Measurements from ENCODE around the gene MAP4.
"Not testable (repeated sequence)": the region's sequence is repeated elsewhere in the genome, so short reads cannot be mapped to it uniquely, and the experiment has no call there.

The MAP4 gene

DNA sequence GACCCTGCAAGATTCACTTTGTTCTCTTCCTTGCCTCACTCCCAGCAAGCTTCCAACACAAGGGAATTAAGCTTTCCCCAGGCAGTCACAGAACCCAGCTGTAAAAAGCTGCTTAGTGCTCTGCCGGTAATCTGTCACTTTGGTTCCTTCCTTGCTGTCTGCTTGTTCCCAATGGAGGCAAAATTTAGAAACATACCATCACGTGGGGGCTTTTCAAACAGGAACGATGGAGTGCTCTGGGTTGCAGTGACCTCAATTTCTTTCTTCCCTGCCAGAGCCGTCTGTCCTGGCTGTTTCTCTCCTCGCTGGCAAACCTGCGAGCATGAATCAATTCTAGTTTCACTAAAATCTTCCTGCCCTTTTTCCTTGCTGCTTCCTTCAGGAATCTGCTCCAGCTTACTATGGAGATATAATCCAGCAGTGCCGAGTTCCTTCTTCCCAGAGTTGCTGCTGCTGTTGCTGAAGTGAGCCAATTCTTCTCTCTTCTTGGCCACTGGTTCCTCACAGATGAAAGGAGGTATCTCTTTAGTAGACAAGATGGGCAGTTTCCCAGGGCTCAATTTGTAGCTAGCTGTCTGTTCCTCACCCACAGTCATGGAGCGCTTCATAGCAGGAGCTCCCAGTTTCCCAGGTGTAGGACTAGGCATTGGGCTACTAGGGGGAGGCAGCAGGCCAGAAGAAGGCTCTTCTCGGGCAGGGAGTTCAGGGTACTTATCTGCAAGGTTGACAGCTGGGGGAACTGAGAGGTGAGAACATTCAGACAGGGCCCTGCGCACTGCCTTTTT is 125.2 kb downstream of the MAP4 start:
- Histone ChIP-seq H3K27me3 (ENCODE audit: insufficient read depth, low read length) (no peaks in the 10 kb centered on the region), H2BK120ac (ENCODE audit: insufficient read depth, low read length, poor library complexity) (no peak overlapping the region), H3K4me1 (ENCODE audit: control insufficient read depth in 1 of 2, insufficient read depth in 2 of 2, low read length in 2 of 2) (peaks cover 0 to 2% of the 10 kb centered on the region in 2 experiments), H3K9me3 (ENCODE audit: insufficient read depth, low read depth, low read length) (no peaks in the 10 kb centered on the region), H3K36me3 (ENCODE audit: control insufficient read depth in 1 of 2, insufficient read depth in 2 of 2, low read length in 2 of 2) (peaks cover 17 to 27% of the 10 kb centered on the region in 2 experiments), H3K23ac (ENCODE audit: low read length) (no peak overlapping the region), H3K4me2 (ENCODE audit: low read length) (no peak overlapping the region), H3K4me3 (ENCODE audit: low read depth, low read length) (no peak overlapping the region), H3K27ac (ENCODE audit: low read depth, low read length) (no peak overlapping the region), H3K9ac (ENCODE audit: low read length) (no peak overlapping the region), H3K79me1 (ENCODE audit: low read length) (no peaks in the 10 kb centered on the region), H2BK12ac (ENCODE audit: low read length) (no peak overlapping the region), H4K8ac (ENCODE audit: low read depth, low read length) (no peak overlapping the region), H3K4ac (ENCODE audit: low read depth, low read length) (no peak overlapping the region), H4K12ac (ENCODE audit: low read depth, low read length) (no peak overlapping the region), H2BK5ac (ENCODE audit: low read depth, low read length, poor library complexity) (no peak overlapping the region), H2AK5ac (ENCODE audit: low read length) (no peak overlapping the region), H2AFZ (ENCODE audit: insufficient read depth, low read length, poor library complexity) (no peak overlapping the region), H4K91ac (ENCODE audit: low read depth, low read length) (no peak overlapping the region), H3K14ac (ENCODE audit: low read length) (no peak overlapping the region), H3K18ac (ENCODE audit: low read length) (no peak overlapping the region), H3K79me2 (ENCODE audit: control insufficient read depth, insufficient read depth, low read length, poor library complexity) (no peaks in the 10 kb centered on the region)
- no CpG with 5 or more reads among the region's 10 CpGs for WGBS (ENCODE audit: extremely low coverage, insufficient coverage, insufficient read length)
- DNase-seq: no peak

DNA sequence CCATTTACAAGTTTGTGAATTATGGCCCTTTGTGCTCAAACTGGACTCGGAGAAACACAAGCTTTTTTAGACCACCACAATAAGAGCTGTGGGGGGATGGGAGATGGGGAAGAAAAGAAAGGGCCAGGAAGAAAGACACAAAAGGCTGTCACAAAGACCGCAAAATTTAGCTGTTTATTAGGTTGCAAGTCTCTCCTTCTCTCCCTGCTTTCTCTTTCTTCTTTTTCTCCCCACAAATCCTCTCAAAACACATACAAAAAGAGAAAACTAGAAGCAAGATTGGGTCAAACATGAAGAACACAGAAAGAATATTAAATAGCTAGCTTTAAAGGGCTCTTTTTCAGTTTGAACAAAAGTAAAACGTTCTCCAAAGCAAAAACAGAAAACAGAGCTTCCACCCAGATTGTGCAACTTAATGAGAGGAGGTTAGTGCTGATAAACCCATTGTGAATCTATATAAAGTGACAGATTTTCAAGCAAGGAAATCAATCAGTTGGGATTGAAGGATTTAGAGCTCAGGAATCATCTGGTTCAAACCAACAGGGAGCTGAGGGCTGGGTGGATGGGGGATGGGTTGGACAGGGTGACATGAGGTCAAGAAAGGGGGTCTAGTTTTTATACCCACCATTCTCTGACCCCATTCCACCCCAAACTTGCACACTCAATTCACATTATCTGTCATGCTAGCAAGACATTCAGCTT is 125.9 kb downstream of the MAP4 start:
- Histone ChIP-seq H3K4ac (ENCODE audit: low read depth, low read length) (no peak overlapping the region), H3K23ac (ENCODE audit: low read length) (no peak overlapping the region), H3K79me1 (ENCODE audit: low read length) (no peaks in the 10 kb centered on the region), H3K79me2 (ENCODE audit: control insufficient read depth, insufficient read depth, low read length, poor library complexity) (no peaks in the 10 kb centered on the region), H3K27ac (ENCODE audit: low read depth, low read length) (no peak overlapping the region), H3K4me1 (ENCODE audit: control insufficient read depth in 1 of 2, insufficient read depth in 2 of 2, low read length in 2 of 2) (peaks cover 0 to 2% of the 10 kb centered on the region in 2 experiments), H3K4me2 (ENCODE audit: low read length) (no peak overlapping the region), H3K9me3 (ENCODE audit: insufficient read depth, low read depth, low read length) (no peaks in the 10 kb centered on the region), H2BK120ac (ENCODE audit: insufficient read depth, low read length, poor library complexity) (no peak overlapping the region), H4K91ac (ENCODE audit: low read depth, low read length) (no peak overlapping the region), H3K9ac (ENCODE audit: low read length) (no peak overlapping the region), H3K27me3 (ENCODE audit: insufficient read depth, low read length) (no peaks in the 10 kb centered on the region), H2BK5ac (ENCODE audit: low read depth, low read length, poor library complexity) (no peak overlapping the region), H2AFZ (ENCODE audit: insufficient read depth, low read length, poor library complexity) (no peak overlapping the region), H4K8ac (ENCODE audit: low read depth, low read length) (no peak overlapping the region), H4K12ac (ENCODE audit: low read depth, low read length) (no peak overlapping the region), H3K18ac (ENCODE audit: low read length) (no peak overlapping the region), H2BK12ac (ENCODE audit: low read length) (no peak overlapping the region), H2AK5ac (ENCODE audit: low read length) (no peak overlapping the region), H3K4me3 (ENCODE audit: low read depth, low read length) (no peak overlapping the region), H3K14ac (ENCODE audit: low read length) (no peak overlapping the region), H3K36me3 (ENCODE audit: control insufficient read depth in 1 of 2, insufficient read depth in 2 of 2, low read length in 2 of 2) (peaks cover 17 to 26% of the 10 kb centered on the region in 2 experiments)
- DNase-seq: no peak
- no CpG with 5 or more reads among the region's 3 CpGs for WGBS (ENCODE audit: extremely low coverage, insufficient coverage, insufficient read length)

DNA sequence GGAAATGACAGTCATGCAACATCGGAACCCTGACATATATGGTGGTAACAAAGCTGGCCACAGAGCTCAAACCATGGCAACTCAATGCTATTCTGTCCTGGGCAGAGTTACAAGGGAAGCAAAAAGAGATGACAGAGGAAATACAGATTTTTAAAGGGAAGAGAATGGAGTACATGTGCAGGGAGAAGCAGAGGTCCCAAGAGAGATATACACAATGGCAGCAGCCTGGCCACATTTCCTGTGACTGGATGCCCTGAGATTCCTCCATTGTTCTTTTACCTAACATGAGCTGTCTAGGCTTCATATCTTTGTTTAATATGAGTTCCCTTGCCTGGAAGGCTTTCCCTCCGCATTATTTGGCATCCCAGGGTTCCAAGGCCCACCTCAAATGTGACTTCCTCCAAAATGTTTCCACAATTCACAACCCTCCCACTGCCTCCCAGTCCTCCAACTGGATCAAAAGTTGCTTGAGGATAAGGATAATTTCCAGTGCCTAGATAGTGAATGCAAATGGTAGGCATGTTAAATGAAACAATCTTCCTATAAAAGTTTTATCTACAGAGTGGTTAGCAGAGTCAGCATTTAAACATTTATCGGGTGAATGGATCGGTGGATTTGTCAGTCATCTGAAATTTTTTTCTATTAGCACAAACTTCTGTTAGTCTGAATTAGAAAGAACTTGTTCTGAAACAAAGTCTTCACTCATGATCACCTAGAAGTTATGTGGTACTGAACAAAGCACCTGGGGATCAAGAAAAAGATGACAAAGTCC is 127.0 kb downstream of the MAP4 start:
- H3K4me2 ChIP-seq (ENCODE audit: low read length): no peak overlapping the region
- H3K9me3 ChIP-seq (ENCODE audit: insufficient read depth, low read depth, low read length): no peaks in the 10 kb centered on the region
- H3K9ac ChIP-seq (ENCODE audit: low read length): no peak overlapping the region
- no peak for DNase-seq
- H3K27me3 ChIP-seq (ENCODE audit: insufficient read depth, low read length): no peaks in the 10 kb centered on the region
- no peak overlapping the region for H4K12ac ChIP-seq (ENCODE audit: low read depth, low read length)
- H2BK12ac ChIP-seq (ENCODE audit: low read length): no peak overlapping the region
- no CpG with 5 or more reads among the region's 4 CpGs for WGBS (ENCODE audit: extremely low coverage, insufficient coverage, insufficient read length)
- H2BK120ac ChIP-seq (ENCODE audit: insufficient read depth, low read length, poor library complexity): no peak overlapping the region
- no peak overlapping the region for H3K27ac ChIP-seq (ENCODE audit: low read depth, low read length)
- no peak overlapping the region for H3K4me3 ChIP-seq (ENCODE audit: low read depth, low read length)
- no peak overlapping the region for H4K91ac ChIP-seq (ENCODE audit: low read depth, low read length)
- H3K79me1 ChIP-seq (ENCODE audit: low read length): no peaks in the 10 kb centered on the region
- peaks cover 20 to 27% of the 10 kb centered on the region in 2 experiments for H3K36me3 ChIP-seq (ENCODE audit: control insufficient read depth in 1 of 2, insufficient read depth in 2 of 2, low read length in 2 of 2)
- H2BK5ac ChIP-seq (ENCODE audit: low read depth, low read length, poor library complexity): no peak overlapping the region
- H3K4me1 ChIP-seq (ENCODE audit: control insufficient read depth in 1 of 2, insufficient read depth in 2 of 2, low read length in 2 of 2): peaks cover 0 to 3% of the 10 kb centered on the region in 2 experiments
- no peak overlapping the region for H3K14ac ChIP-seq (ENCODE audit: low read length)
- H3K18ac ChIP-seq (ENCODE audit: low read length): no peak overlapping the region
- H3K23ac ChIP-seq (ENCODE audit: low read length): no peak overlapping the region
- H4K8ac ChIP-seq (ENCODE audit: low read depth, low read length): no peak overlapping the region
- H2AFZ ChIP-seq (ENCODE audit: insufficient read depth, low read length, poor library complexity): no peak overlapping the region
- H3K4ac ChIP-seq (ENCODE audit: low read depth, low read length): no peak overlapping the region
- H3K79me2 ChIP-seq (ENCODE audit: control insufficient read depth, insufficient read depth, low read length, poor library complexity): no peaks in the 10 kb centered on the region
- no peak overlapping the region for H2AK5ac ChIP-seq (ENCODE audit: low read length)

DNA sequence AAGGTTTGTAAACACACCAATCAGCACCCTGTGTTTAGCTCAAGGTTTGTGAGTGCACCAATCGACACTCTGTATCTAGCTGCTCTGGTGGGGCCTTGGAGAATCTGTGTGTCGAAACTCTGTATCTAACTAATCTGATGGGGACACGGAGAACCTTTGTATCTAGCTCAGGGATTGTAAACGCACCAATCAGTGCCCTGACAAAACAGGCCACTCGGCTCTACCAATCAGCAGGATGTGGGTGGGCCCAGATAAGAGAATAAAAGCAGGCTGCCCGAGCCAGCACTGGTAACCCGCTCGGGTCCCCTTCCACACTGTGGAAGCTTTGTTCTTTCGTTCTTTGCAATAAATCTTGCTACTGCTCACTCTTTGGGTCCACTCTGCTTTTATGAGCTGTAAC is 128.2 kb downstream of the MAP4 start:
- H4K12ac ChIP-seq (ENCODE audit: low read depth, low read length); H4K8ac ChIP-seq (ENCODE audit: low read depth, low read length); H3K9me3 ChIP-seq (ENCODE audit: insufficient read depth, low read depth, low read length); H3K4me1 ChIP-seq (ENCODE audit: control insufficient read depth in 1 of 2, insufficient read depth in 2 of 2, low read length in 2 of 2); DNase-seq; H3K4me2 ChIP-seq (ENCODE audit: low read length); H2BK120ac ChIP-seq (ENCODE audit: insufficient read depth, low read length, poor library complexity); H3K23ac ChIP-seq (ENCODE audit: low read length); H3K14ac ChIP-seq (ENCODE audit: low read length); H3K9ac ChIP-seq (ENCODE audit: low read length); H3K79me2 ChIP-seq (ENCODE audit: control insufficient read depth, insufficient read depth, low read length, poor library complexity); H3K79me1 ChIP-seq (ENCODE audit: low read length); H2AK5ac ChIP-seq (ENCODE audit: low read length); H4K91ac ChIP-seq (ENCODE audit: low read depth, low read length); H3K4ac ChIP-seq (ENCODE audit: low read depth, low read length); H3K27me3 ChIP-seq (ENCODE audit: insufficient read depth, low read length); H3K27ac ChIP-seq (ENCODE audit: low read depth, low read length); H3K4me3 ChIP-seq (ENCODE audit: low read depth, low read length); H3K18ac ChIP-seq (ENCODE audit: low read length); H2BK5ac ChIP-seq (ENCODE audit: low read depth, low read length, poor library complexity); H2BK12ac ChIP-seq (ENCODE audit: low read length); H2AFZ ChIP-seq (ENCODE audit: insufficient read depth, low read length, poor library complexity): not testable (repeated sequence)
- no CpG with 5 or more reads among the region's 9 CpGs for WGBS (ENCODE audit: extremely low coverage, insufficient coverage, insufficient read length)
- peaks cover 20 to 24% of the 10 kb centered on the region in 2 experiments for H3K36me3 ChIP-seq (ENCODE audit: control insufficient read depth in 1 of 2, insufficient read depth in 2 of 2, low read length in 2 of 2)

Data from trophoblast cell (in vitro differentiated cells and primary cell).